Astrocyte (in vitro differentiated cells and primary cell): ENCODE measurements around the gene CD7. TPM values are rescaled to one million over a fixed set of nuclear protein-coding genes. Genes with fewer than 3 reads are reported as not detected.

Source experiments
- DNase-seq: peaks from one replicate; pipeline ENCODE4 v3.0.0-alpha.2; 2010; ENCODE audit warnings: low read depth
- FAIRE-seq: peaks from 2 replicates; lab custom pipeline; 2011; peaks lifted over from hg19 to GRCh38; lab: Jason Lieb, UNC
- H2AFZ ChIP-seq: 2 replicates; pipeline ENCODE4 v1.6.0; 2012; ENCODE audit warnings: low read depth, low read length, inconsistent platforms
- H3K27ac ChIP-seq: 2 replicates; pipeline ENCODE4 v1.5.1; 2011; ENCODE audit warnings: low read depth, low read length, inconsistent platforms
- H3K27me3 ChIP-seq: 2 replicates; pipeline ENCODE4 v1.6.0; 2011; ENCODE audit warnings: low read length, inconsistent platforms; ENCODE audit not compliant: insufficient read depth
- H3K36me3 ChIP-seq: 2 replicates; pipeline ENCODE4 v1.5.1; 2011; ENCODE audit warnings: low read length, inconsistent platforms; ENCODE audit not compliant: insufficient read depth
- H3K4me1 ChIP-seq: 2 replicates; pipeline ENCODE4 v1.5.1; 2011; ENCODE audit warnings: low read length, inconsistent platforms; ENCODE audit not compliant: insufficient read depth
- H3K4me2 ChIP-seq: 2 replicates; pipeline ENCODE4 v1.6.0; 2012; ENCODE audit warnings: low read length, inconsistent platforms
- H3K4me3 ChIP-seq: 2 replicates; pipeline ENCODE4 v1.5.1; 2011; ENCODE audit warnings: low read depth, mild to moderate bottlenecking, low read length, inconsistent platforms; ENCODE audit not compliant: insufficient read depth
- H3K79me2 ChIP-seq: 2 replicates; pipeline ENCODE4 v1.6.0; 2012; ENCODE audit warnings: mild to moderate bottlenecking, low read length, inconsistent platforms; ENCODE audit not compliant: insufficient read depth
- H3K9ac ChIP-seq: 2 replicates; pipeline ENCODE4 v1.6.0; 2012; ENCODE audit warnings: mild to moderate bottlenecking, low read length, inconsistent platforms
- H3K9me3 ChIP-seq: 2 replicates; pipeline ENCODE4 v1.5.1; 2012; ENCODE audit warnings: low read depth, mild to moderate bottlenecking, low read length, inconsistent platforms; ENCODE audit not compliant: insufficient read depth
- H4K20me1 ChIP-seq: 2 replicates; pipeline ENCODE4 v1.6.0; 2012; ENCODE audit warnings: low read length, inconsistent platforms; ENCODE audit not compliant: insufficient read depth
- H3K27ac Mint-ChIP-seq: one replicate; pipeline ENCODE4 v1.8.0; 2021; ENCODE audit warnings: mild to moderate bottlenecking, mixed read lengths; ENCODE audit not compliant: unreplicated experiment
- H3K27me3 Mint-ChIP-seq: one replicate; pipeline ENCODE4 v1.8.0; 2021; ENCODE audit warnings: low read depth, mixed read lengths; ENCODE audit not compliant: unreplicated experiment
- H3K36me3 Mint-ChIP-seq: one replicate; pipeline ENCODE4 v1.8.0; 2021; ENCODE audit warnings: low read depth, mixed read lengths; ENCODE audit not compliant: unreplicated experiment
- H3K4me1 Mint-ChIP-seq: one replicate; pipeline ENCODE4 v1.8.0; 2021; ENCODE audit warnings: low read depth, mixed read lengths; ENCODE audit not compliant: unreplicated experiment
- H3K4me3 Mint-ChIP-seq: one replicate; pipeline ENCODE4 v1.8.0; 2021; ENCODE audit warnings: mild to moderate bottlenecking, moderate library complexity, mixed read lengths; ENCODE audit not compliant: unreplicated experiment
- H3K9me3 Mint-ChIP-seq: one replicate; pipeline ENCODE4 v1.8.0; 2021; ENCODE audit warnings: mild to moderate bottlenecking, mixed read lengths; ENCODE audit not compliant: unreplicated experiment
- EZH2 ChIP-seq: IDR thresholded peaks from 2 replicates; pipeline ENCODE4 v1.6.1; 2012; ENCODE audit warnings: mild to moderate bottlenecking, low read length, inconsistent platforms; ENCODE audit not compliant: insufficient read depth
- total RNA-seq: library from RNA; stranded (reverse); gene quantifications from 2 replicates; pipeline ENCODE4 v1.2.1, GENCODE V29; 2021
- TF ChIP-seq, protein P1 (sequence below): IDR thresholded peaks from 2 replicates; pipeline ENCODE4 v1.5.1; 2011; ENCODE audit warnings: low read depth, mild to moderate bottlenecking, inconsistent platforms, low read length, moderate library complexity; ENCODE audit not compliant: insufficient read depth

CD7 gene
- total RNA-seq, 1 donor from 2014 or later: 0.18 TPM

DNA sequence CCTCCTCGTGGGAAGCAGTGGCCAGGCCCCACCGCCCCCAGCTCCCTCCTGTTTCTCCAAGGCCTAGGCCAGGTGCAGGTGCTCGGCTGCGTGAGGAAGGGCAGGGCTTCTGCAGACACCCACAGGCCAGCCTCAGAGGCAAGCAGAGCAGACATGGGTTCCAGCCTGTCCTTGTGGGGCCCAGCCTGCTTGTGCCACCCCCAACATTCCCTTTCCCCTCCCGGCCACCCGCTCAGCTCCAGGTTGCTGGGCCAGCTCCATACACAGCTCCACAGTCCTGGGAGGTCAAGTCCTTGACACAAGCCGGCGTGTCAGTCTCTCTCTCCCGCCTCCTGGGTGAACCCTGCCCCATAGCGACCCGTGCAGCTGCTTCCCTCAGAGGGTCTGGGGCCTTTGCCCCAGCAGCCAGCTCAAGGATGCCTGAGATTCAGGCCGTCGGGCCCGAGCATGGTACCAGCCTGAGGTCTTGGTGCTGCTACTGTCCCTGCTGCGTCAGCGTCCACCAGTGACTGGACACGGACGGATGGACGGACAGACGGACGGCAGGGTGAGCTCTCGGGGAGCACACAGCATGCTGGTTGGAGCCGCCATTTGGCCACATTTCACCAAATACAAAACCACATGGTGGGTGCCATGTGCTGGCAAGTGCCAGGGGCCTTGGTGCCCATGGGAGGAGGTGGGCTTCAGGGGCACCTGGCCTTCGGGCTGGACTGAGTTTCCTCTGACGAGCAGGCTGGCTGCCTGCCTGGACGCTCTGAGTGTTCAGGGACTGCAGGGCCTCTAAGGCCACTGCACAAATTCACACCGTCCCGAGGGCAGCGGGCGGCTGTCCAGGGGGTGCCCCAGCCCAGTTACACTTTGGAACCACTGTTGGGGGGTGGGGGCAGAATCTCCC lies 8.1 kb upstream of the CD7 start:
- no peak overlapping the region for H3K27ac ChIP-seq

DNA sequence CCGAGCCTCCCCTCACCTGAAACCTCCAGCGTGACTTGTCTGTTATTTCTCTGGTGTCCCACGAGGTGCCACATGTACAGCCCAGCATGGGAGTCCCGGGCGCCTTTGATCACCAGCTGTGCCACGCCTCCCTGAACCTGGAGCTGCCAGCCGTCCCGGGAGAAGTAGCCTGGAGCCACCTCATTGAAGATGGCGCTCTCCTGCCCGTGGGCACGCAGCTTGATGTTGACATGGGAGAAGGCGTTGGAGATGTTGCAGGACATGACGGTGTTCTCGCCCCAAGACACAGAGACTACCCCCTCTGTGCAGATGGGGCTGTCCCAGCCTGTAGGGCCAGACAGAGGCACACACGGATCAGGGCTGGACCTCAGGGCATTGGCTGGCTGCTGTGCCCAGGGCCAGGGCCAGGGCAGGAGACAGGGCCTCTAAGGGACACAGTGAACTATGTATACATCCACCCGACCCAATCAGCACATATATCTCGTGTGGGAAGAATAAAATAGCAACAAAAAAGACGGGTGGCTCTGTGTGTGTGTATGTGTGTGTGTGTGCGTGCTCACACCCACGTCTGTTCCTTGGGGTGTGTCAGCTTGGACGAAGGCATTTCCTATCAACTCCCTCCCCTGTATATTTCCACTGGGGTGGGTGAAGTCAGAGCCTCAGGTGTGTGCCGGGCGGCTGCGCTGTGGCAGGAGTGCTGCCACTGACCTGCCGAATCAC lies 7.3 kb upstream of the CD7 start:
- Mint-ChIP-seq H3K4me1 (peaks cover 4% of the 10 kb centered on the region), H3K27me3 (peaks cover 27% of the 10 kb centered on the region), H3K27ac (no peak overlapping the region), H3K36me3 (no peaks in the 10 kb centered on the region), H3K9me3 (no peaks in the 10 kb centered on the region), H3K4me3 (no peak overlapping the region)
- Histone ChIP-seq H3K27me3 (peaks cover 17% of the 10 kb centered on the region), H3K4me2 (no peak overlapping the region), H4K20me1 (no peaks in the 10 kb centered on the region), H3K9ac (no peak overlapping the region), H3K36me3 (no peaks in the 10 kb centered on the region), H3K4me1 (peaks cover 5% of the 10 kb centered on the region), H3K4me3 (no peak overlapping the region), H2AFZ (no peak overlapping the region), H3K27ac (no peak overlapping the region), H3K79me2 (no peaks in the 10 kb centered on the region), H3K9me3 (no peaks in the 10 kb centered on the region)
- TF ChIP-seq, protein P1, sequence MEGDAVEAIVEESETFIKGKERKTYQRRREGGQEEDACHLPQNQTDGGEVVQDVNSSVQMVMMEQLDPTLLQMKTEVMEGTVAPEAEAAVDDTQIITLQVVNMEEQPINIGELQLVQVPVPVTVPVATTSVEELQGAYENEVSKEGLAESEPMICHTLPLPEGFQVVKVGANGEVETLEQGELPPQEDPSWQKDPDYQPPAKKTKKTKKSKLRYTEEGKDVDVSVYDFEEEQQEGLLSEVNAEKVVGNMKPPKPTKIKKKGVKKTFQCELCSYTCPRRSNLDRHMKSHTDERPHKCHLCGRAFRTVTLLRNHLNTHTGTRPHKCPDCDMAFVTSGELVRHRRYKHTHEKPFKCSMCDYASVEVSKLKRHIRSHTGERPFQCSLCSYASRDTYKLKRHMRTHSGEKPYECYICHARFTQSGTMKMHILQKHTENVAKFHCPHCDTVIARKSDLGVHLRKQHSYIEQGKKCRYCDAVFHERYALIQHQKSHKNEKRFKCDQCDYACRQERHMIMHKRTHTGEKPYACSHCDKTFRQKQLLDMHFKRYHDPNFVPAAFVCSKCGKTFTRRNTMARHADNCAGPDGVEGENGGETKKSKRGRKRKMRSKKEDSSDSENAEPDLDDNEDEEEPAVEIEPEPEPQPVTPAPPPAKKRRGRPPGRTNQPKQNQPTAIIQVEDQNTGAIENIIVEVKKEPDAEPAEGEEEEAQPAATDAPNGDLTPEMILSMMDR: no peak
- TF ChIP-seq EZH2: no peak
- DNase-seq (no peak), FAIRE-seq (no peak)

More for the DNA sequence above, 8.1 kb upstream of the CD7 start:
- no peaks in the 10 kb centered on the region for H3K79me2 ChIP-seq
- H4K20me1 ChIP-seq: no peaks in the 10 kb centered on the region
- Mint-ChIP-seq H3K9me3 (no peaks in the 10 kb centered on the region), H3K27ac (no peak overlapping the region), H3K27me3 (peaks cover 30% of the 10 kb centered on the region), H3K4me1 (peaks cover 4% of the 10 kb centered on the region), H3K36me3 (no peaks in the 10 kb centered on the region), H3K4me3 (no peak overlapping the region)
- H3K4me3 ChIP-seq: no peak overlapping the region
- H2AFZ ChIP-seq: no peak overlapping the region
- DNase-seq (no peak), FAIRE-seq (no peak)
- no peak overlapping the region for H3K4me2 ChIP-seq
- no peaks in the 10 kb centered on the region for H3K36me3 ChIP-seq
- TF ChIP-seq, protein P1: no peak
- no peak for TF ChIP-seq EZH2
- H3K27me3 ChIP-seq: peaks cover 17% of the 10 kb centered on the region
- H3K4me1 ChIP-seq: peaks cover 11% of the 10 kb centered on the region
- no peak overlapping the region for H3K9ac ChIP-seq
- H3K9me3 ChIP-seq: no peaks in the 10 kb centered on the region
